HG03378 (cell line): Measurements from ENCODE around the gene USP24.

ENCODE experiments used
- ATAC-seq: cut with Tn5 transposase; IDR thresholded peaks from one replicate; pipeline ENCODE4 v1.9.1; 2021; ENCODE audit warnings: mild to moderate bottlenecking, moderate library complexity; ENCODE audit not compliant: unreplicated experiment

Gene USP24

DNA sequence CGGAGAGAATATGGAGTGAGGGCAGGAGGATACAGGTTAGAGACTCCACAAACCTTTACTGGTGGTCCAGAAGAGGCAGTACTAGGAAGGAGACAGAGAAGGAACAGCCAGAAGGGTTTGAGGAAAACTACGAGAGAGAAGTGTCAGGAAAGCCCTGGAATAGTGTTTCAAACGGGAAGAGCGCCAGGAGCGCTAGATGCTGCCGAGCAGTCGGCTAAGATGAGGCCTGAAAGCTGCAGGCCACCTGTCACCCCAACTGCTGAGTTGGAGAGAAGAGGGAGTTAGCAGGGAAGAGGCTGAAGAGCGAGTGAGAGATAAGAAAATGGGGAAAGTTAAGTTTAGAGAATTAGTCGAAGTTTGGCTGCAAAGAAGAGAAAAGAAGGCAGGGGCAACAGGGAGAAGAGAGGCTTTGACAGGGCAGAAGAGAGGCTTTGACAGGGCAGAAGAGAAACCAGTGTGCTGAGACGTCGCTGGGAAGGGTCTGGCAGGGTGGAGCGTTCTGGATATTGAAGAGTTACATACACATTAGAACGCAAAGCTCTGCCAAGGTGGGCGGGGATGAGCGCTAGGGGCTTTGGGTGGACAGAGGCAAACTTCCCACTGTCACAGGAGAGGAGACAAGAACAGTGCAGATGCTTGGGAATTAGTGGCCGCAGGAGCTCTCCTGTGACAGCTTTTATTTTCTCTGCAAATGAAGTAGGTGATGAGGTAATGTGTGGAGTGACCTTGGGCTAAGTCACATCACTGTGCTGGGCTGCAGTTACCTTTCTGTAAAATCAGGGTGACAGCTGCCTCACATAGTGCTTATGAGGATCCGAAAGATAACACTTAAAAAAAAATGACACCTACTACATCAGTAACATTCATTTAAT is 144.6 kb downstream of the USP24 start:
- ATAC-seq = no peak

DNA sequence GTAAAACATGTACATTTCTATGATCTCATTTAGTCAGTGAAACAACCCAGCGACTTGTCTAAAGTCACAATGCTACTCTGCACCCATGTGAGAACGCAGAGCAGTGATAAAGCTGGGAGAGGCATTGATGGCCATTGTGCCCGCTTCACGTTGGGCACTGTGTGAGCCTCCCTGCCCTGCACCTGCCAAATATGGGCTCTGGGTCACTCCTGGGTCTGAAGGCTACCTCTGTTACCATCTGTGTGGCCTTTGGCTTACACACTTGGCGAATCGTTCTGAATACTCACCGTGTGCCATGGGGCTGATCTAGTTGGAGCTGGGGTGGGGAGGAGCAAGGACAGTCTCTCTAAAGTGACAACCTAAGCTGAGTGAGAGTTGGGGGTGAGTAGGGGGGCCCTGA is 145.9 kb downstream of the USP24 start:
- ATAC-seq = no peak

DNA sequence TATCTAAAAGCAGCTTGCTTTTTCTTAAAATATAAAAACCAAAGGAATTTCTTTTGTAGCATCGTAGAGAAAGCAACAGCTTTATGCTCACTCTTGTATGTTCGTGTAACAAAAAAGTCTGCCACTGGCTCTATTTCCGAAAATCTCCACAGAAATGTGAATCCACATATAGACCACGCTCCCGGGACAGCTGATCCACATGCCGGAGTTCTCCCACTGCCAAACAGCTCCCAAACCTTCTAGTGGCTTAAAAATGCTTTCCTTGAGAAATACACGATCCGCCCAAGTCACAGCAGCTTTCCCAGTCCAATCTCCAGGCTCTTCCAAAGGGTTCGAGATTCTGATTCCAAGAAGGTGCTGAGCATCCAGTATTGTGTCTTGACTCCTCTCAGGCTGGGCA is 146.5 kb downstream of the USP24 start:
- ATAC-seq = no peak

GRCh38 chr1:55067914-55068313 is 147.2 kb downstream of the USP24 start:
- ATAC-seq = no peak

DNA sequence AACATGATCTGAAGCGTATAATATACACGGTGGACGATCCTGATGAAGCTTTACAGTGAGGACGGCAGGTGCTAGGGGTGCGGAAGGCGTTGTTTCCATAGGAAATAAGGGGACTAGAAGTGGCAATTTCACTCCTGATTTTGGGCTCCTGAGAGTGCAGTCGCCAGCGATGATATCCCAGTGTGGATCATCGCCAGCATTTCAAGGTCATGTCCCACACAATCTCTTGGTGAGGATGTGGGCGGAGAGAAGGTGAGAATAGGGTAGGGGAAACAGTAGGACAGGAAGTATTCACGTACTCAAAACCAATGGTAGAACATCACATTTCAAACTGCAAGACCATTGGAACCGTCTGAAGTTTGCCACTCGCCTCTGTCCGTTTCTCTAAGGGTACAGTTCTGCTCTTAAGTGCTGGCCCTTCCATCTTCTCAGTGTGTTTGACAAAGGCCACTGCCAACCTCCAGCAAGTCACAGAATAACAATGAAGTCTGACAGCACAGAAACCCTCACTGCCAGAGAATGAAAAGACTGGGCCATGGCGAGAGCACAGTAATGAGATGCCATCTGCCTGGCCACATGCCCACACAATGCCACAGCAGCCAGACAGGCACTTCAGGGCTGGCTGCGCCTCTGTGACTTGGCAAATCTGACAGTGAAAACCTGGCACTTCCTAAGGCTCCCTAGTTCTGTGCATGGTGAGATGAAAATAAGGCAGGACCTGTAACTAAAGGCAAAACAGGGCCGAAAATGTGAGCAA is 148.0 kb downstream of the USP24 start:
- no peak for ATAC-seq

GRCh38 chr1:55065648-55066047 is 149.5 kb downstream of the USP24 start:
- no peak for ATAC-seq

GRCh38 chr1:55064861-55065263 is 150.3 kb downstream of the USP24 start:
- ATAC-seq = no peak

- no peak for ATAC-seq
These were observed 151.0 kb downstream of the USP24 start for GRCh38 chr1:55064071-55064581.

DNA sequence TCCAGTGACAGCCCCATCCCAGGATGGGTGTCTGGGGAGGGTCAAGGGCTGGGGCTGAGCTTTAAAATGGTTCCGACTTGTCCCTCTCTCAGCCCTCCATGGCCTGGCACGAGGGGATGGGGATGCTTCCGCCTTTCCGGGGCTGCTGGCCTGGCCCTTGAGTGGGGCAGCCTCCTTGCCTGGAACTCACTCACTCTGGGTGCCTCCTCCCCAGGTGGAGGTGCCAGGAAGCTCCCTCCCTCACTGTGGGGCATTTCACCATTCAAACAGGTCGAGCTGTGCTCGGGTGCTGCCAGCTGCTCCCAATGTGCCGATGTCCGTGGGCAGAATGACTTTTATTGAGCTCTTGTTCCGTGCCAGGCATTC is 151.6 kb downstream of the USP24 start:
- ATAC-seq = no peak

- no peak for ATAC-seq
These were observed 152.2 kb downstream of the USP24 start for GRCh38 chr1:55062801-55063576.

GRCh38 chr1:55061706-55062321 is 153.3 kb downstream of the USP24 start:
- ATAC-seq = no peak

DNA sequence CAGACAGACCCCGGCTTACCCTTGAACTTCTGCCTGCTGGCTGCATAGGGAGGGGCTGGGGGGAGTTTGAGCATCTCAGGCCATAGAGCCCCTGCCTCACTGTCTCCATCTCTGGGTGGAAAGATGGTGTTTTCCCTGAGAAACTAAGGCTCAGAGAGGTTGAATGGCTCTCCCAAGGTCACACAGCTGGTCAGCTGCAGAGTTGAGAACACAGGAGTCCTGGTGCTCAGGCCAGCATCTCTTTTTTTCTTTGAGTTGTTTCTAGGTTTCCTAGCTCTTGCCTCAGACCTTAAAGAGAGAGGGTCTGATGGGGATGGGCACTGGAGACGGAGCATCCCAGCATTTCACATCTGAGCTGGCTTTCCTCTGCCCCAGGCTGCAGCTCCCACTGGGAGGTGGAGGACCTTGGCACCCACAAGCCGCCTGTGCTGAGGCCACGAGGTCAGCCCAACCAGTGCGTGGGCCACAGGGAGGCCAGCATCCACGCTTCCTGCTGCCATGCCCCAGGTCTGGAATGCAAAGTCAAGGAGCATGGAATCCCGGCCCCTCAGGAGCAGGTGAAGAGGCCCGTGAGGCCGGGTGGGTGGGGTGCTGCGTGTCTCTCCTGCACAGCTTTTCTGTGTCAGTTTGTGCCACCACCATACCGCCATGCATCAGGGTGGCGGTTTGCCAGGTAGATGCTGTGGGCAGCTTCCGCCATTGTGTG is 154.0 kb downstream of the USP24 start:
- ATAC-seq = no peak

DNA sequence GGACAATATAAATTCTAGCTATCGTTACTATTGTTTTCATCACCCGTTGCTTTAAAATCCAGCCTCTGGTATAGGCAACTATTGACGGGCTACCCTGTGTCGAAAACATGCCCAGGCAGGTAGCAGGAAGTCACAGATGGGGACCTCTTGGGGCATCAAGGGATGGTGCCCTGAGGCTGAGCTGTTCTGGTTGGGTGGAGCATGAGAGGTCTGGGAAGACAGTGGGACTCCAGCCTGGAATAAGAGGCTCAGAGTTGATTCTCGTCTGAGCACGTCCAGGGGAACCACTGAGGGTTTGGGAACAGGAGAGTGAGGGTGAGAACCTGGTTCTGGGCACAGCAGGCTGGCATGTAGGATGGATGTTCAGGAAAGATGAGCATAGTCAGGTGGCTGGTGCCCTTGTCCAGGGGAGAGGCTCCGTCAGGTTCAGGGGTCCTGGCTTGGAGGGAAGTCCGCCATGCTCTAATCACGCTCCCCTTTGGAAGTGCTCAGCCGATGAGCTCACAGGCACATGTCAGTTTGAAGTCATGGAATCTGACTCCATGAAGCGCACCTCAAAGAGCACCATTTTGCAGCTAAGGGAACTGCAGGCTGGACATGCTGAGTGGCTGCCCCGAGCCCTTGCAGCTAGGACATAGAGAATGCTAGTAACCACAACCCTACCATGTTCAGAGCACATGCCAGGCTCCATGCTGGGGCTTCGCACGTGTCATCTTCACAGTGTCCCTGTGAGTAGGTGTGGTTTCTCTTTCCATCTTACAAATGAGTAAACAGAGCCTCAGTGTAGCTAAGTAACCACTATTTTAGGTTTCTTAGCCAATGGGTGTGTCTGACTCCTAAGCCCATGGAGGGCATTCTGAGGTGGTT is 154.8 kb downstream of the USP24 start:
- ATAC-seq = peak; percentile 51

DNA sequence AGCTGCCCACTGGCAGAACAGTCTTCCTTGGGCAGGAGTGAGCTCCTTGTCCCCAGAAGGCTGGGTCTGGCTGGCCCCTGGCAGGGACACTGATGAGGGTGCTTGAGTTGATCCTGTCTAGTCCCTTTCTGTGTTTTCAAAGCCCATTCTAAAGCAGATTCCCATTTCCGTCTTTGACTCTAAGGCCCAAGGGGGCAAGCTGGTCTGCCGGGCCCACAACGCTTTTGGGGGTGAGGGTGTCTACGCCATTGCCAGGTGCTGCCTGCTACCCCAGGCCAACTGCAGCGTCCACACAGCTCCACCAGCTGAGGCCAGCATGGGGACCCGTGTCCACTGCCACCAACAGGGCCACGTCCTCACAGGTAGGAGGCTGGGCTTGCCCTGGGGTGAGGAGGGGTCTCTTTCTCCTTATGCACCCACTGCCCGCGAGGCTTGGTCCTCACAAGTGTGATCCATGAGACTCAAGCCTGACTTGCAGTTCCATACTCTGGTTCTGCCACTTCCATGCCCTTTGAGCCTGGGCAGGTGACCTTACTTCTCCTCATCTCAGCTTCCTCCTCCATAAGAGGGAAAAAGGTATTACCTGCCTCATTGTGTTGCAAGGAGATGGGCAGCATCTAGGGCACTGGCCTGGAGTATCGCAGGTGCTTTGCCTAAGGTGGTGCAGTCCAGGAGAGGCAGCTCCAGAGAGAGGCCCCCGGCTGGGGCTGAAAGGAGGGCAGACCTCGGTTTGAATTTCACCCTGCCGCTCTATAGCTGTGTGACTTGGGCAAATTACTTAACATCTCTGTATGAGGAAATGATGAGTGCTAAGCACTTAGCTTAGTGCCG is 155.6 kb downstream of the USP24 start:
- no peak for ATAC-seq

DNA sequence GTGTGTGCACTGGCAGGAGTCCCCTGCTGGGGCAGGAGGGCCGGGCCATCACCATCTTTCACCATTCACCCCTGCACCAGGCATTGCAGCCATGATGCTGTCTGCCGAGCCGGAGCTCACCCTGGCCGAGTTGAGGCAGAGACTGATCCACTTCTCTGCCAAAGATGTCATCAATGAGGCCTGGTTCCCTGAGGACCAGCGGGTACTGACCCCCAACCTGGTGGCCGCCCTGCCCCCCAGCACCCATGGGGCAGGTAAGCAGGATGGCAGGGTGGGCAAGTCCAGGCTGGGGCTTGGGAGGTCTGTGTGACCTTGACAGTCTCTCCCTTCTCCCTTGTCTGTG is 157.2 kb downstream of the USP24 start:
- ATAC-seq = no peak

DNA sequence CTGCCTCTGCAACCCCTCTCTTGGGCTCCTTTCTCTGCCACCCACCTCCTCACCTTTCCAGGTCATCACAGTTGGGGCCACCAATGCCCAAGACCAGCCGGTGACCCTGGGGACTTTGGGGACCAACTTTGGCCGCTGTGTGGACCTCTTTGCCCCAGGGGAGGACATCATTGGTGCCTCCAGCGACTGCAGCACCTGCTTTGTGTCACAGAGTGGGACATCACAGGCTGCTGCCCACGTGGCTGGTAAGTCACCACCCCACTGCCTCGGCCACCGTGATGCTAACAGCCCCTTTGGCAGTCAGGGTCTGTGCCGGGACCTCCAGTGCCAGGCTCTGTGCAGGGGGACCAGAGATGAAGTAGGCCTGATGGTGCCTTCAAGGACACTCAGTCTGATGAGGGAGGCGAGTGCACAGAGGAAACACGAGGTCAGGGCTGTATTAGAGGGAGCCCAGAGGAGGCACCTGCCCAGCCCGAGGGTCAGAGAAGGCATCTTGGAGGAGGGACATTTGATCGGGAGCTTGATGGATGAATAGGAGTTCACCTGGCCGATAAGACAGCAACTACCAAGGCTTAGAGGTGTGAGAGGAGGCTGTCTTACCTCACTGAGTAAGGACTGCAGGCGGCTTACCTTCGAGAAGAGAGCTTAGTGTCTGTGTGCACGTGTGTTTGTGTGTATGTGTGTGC is 157.8 kb downstream of the USP24 start:
- ATAC-seq = no peak

- no peak for ATAC-seq
These were observed 158.6 kb downstream of the USP24 start for GRCh38 chr1:55056632-55056992.
